GM12865 (cell line): Measurements from ENCODE around the gene EPB41.
"Not testable (repeated sequence)": the region's sequence is repeated elsewhere in the genome, so short reads cannot be mapped to it uniquely, and the experiment has no call there.

Experiments
- DNase-seq: peaks from one replicate; pipeline ENCODE4 v3.0.0; 2010; ENCODE audit warnings: low read depth
- H3K4me3 ChIP-seq: 2 replicates; pipeline ENCODE4 v1.5.1; 2011; ENCODE audit warnings: mild to moderate bottlenecking, low read depth, low read length, control low read depth
- TF ChIP-seq, protein P1 (sequence below): IDR thresholded peaks from 2 replicates; pipeline ENCODE4 v1.5.1; 2011; ENCODE audit warnings: low read length, control low read depth, low read depth, inconsistent platforms; ENCODE audit not compliant: insufficient read depth; ENCODE audit errors: missing control alignments

EPB41 gene

GRCh38 chr1:29044010-29044409 lies 129.6 kb downstream of the EPB41 start:
- no peak overlapping the region for H3K4me3 ChIP-seq
- TF ChIP-seq, protein P1, sequence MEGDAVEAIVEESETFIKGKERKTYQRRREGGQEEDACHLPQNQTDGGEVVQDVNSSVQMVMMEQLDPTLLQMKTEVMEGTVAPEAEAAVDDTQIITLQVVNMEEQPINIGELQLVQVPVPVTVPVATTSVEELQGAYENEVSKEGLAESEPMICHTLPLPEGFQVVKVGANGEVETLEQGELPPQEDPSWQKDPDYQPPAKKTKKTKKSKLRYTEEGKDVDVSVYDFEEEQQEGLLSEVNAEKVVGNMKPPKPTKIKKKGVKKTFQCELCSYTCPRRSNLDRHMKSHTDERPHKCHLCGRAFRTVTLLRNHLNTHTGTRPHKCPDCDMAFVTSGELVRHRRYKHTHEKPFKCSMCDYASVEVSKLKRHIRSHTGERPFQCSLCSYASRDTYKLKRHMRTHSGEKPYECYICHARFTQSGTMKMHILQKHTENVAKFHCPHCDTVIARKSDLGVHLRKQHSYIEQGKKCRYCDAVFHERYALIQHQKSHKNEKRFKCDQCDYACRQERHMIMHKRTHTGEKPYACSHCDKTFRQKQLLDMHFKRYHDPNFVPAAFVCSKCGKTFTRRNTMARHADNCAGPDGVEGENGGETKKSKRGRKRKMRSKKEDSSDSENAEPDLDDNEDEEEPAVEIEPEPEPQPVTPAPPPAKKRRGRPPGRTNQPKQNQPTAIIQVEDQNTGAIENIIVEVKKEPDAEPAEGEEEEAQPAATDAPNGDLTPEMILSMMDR = no peak
- DNase-seq = no peak

GRCh38 chr1:29045663-29046062 lies 131.3 kb downstream of the EPB41 start:
- not testable (repeated sequence) for H3K4me3 ChIP-seq, DNase-seq

- no peak for DNase-seq
- TF ChIP-seq, protein P1 = no peak
- H3K4me3 ChIP-seq = no peak overlapping the region
These were observed 132.8 kb downstream of the EPB41 start for GRCh38 chr1:29047142-29047541.

- no peak for DNase-seq
- TF ChIP-seq, protein P1 = no peak
- no peak overlapping the region for H3K4me3 ChIP-seq
These were observed 135.8 kb downstream of the EPB41 start for GRCh38 chr1:29050166-29050565.

GRCh38 chr1:29052100-29052499 lies 137.7 kb downstream of the EPB41 start:
- H3K4me3 ChIP-seq = no peak overlapping the region
- DNase-seq = no peak
- TF ChIP-seq, protein P1 = no peak

- no peak overlapping the region for H3K4me3 ChIP-seq
- no peak for DNase-seq
- TF ChIP-seq, protein P1 = no peak
These were observed 138.6 kb downstream of the EPB41 start for GRCh38 chr1:29052941-29053340.

- TF ChIP-seq, protein P1 = no peak
- H3K4me3 ChIP-seq = no peak overlapping the region
- DNase-seq = no peak
These were observed 140.8 kb downstream of the EPB41 start for GRCh38 chr1:29055160-29055559.
